Epithelial cell of prostate (primary cell): Measurements from ENCODE around the gene MT1G.
"Not testable (repeated sequence)": the region's sequence is repeated elsewhere in the genome, so short reads cannot be mapped to it uniquely, and the experiment has no call there.

Experiments
- DNase-seq: peaks from one replicate; pipeline ENCODE4 v3.0.0-alpha.2; 2011; ENCODE audit warnings: low read depth, low spot score
- H3K27ac ChIP-seq: fragments of 450-650 bp; 2 replicates; pipeline ENCODE4 v1.5.1; 2017; ENCODE audit warnings: mild to moderate bottlenecking

The MT1G gene

GRCh38 chr16:56686758-56687157 lies 18.9 kb upstream of the MT1G start:
- DNase-seq = no peak
- H3K27ac ChIP-seq = no peak overlapping the region

GRCh38 chr16:56684926-56685590 lies 17.2 kb upstream of the MT1G start:
- DNase-seq = no peak

GRCh38 chr16:56684256-56684925 lies 16.5 kb upstream of the MT1G start:
- DNase-seq = no peak
- peak overlapping the region; percentile 63 for H3K27ac ChIP-seq

More at GRCh38 chr16:56684926-56685590, 17.2 kb upstream of the MT1G start:
- H3K27ac ChIP-seq = peak overlapping the region; percentile 63

GRCh38 chr16:56683424-56684172 lies 15.7 kb upstream of the MT1G start:
- DNase-seq = no peak
- H3K27ac ChIP-seq = peak overlapping the region; percentile 63

GRCh38 chr16:56682703-56683397 lies 15.0 kb upstream of the MT1G start:
- peak overlapping the region; percentile 63 for H3K27ac ChIP-seq
- DNase-seq = no peak

GRCh38 chr16:56681939-56682702 lies 14.3 kb upstream of the MT1G start, which contains the start of gene MT1X:
Gene MT1X (plus strand): TSS chr16:56682470. CDS start chr16:56682541, 71 bp downstream.
- H3K27ac ChIP-seq = peak within 1 kb of the TSS; percentile 63
- DNase-seq = peak; percentile 79

GRCh38 chr16:56679818-56680217 lies 12.0 kb upstream of the MT1G start:
- DNase-seq = peak; percentile 49
- H3K27ac ChIP-seq = peak overlapping the region; percentile 16

- H3K27ac ChIP-seq = peak overlapping the region; percentile 16
- no peak for DNase-seq
Observed at GRCh38 chr16:56679078-56679730, 11.3 kb upstream of the MT1G start.

GRCh38 chr16:56677474-56677873 lies 9.6 kb upstream of the MT1G start:
- H3K27ac ChIP-seq = no peak overlapping the region
- DNase-seq = no peak

- no peak for DNase-seq
- no peak overlapping the region for H3K27ac ChIP-seq
Observed at GRCh38 chr16:56675685-56676210, 7.9 kb upstream of the MT1G start.

GRCh38 chr16:56674570-56674969 lies 6.7 kb upstream of the MT1G start:
- DNase-seq, H3K27ac ChIP-seq: not testable (repeated sequence)

- DNase-seq = no peak
- no peak overlapping the region for H3K27ac ChIP-seq
Observed at GRCh38 chr16:56673921-56674320, 6.1 kb upstream of the MT1G start.

GRCh38 chr16:56672761-56673536 lies 5.1 kb upstream of the MT1G start:
- DNase-seq = no peak

GRCh38 chr16:56672171-56672570 lies 4.3 kb upstream of the MT1G start:
- not testable (repeated sequence) for H3K27ac ChIP-seq, DNase-seq

More at GRCh38 chr16:56672761-56673536, 5.1 kb upstream of the MT1G start:
- no peak overlapping the region for H3K27ac ChIP-seq

GRCh38 chr16:56671691-56672090 lies 3.8 kb upstream of the MT1G start:
- DNase-seq, H3K27ac ChIP-seq: not testable (repeated sequence)

- DNase-seq = no peak
- H3K27ac ChIP-seq = no peak overlapping the region
Observed at GRCh38 chr16:56670620-56670934, 2.7 kb upstream of the MT1G start.

- no peak for DNase-seq
- H3K27ac ChIP-seq = no peak overlapping the region
Observed at GRCh38 chr16:56669840-56670619, 2.2 kb upstream of the MT1G start.
